Renal cortical epithelial cell (primary cell): ENCODE results near the gene LRRC74B. TPM values are rescaled to one million over a fixed set of nuclear protein-coding genes. Genes with fewer than 3 reads are reported as not detected.
"Not testable (repeated sequence)": the region's sequence is repeated elsewhere in the genome, so short reads cannot be mapped to it uniquely, and the experiment has no call there.

Source experiments
- DNase-seq: peaks from one replicate; pipeline ENCODE4 v3.0.0-alpha.2; 2011; ENCODE audit warnings: low read depth
- total RNA-seq: library from RNA; depleted of rRNA; stranded (reverse); fragments of >200 nt; gene quantifications from 2 replicates; pipeline ENCODE4 v1.2.3, GENCODE V29; 2014

Gene LRRC74B
- total RNA-seq, 1 donor from 2014 or later: not detected

- no peak for DNase-seq
Measured at GRCh38 chr22:21076912-21077625, 31.3 kb downstream of the LRRC74B start.

GRCh38 chr22:21077884-21078508 lies 32.2 kb downstream of the LRRC74B start:
- no peak for DNase-seq

GRCh38 chr22:21078916-21079315 lies 33.2 kb downstream of the LRRC74B start:
- no peak for DNase-seq

- no peak for DNase-seq
Measured at GRCh38 chr22:21079493-21079892, 33.7 kb downstream of the LRRC74B start.

- DNase-seq: no peak
Measured at GRCh38 chr22:21080435-21081137, 34.8 kb downstream of the LRRC74B start.

- DNase-seq: no peak
Measured at GRCh38 chr22:21082248-21082647, 36.5 kb downstream of the LRRC74B start.

GRCh38 chr22:21087119-21087518 lies 41.4 kb downstream of the LRRC74B start:
- no peak for DNase-seq

GRCh38 chr22:21087926-21088325 lies 42.2 kb downstream of the LRRC74B start:
- DNase-seq: not testable (repeated sequence)

- DNase-seq: not testable (repeated sequence)
Measured at GRCh38 chr22:21091220-21091619, 45.5 kb downstream of the LRRC74B start.

- DNase-seq: no peak
Measured at GRCh38 chr22:21092797-21093554, 47.2 kb downstream of the LRRC74B start.

GRCh38 chr22:21093555-21094137 lies 47.9 kb downstream of the LRRC74B start:
- DNase-seq: not testable (repeated sequence)

- no peak for DNase-seq
Measured at GRCh38 chr22:21094911-21095772, 49.4 kb downstream of the LRRC74B start.

GRCh38 chr22:21095773-21096107 lies 50.0 kb downstream of the LRRC74B start:
- DNase-seq: no peak

GRCh38 chr22:21096878-21097277 lies 51.1 kb downstream of the LRRC74B start:
- DNase-seq: not testable (repeated sequence)

- DNase-seq: no peak
Measured at GRCh38 chr22:21098099-21098671, 52.4 kb downstream of the LRRC74B start.

GRCh38 chr22:21099578-21099977 lies 53.8 kb downstream of the LRRC74B start:
- DNase-seq: no peak

GRCh38 chr22:21100149-21101032 lies 54.6 kb downstream of the LRRC74B start:
- no peak for DNase-seq

GRCh38 chr22:21101877-21102638 lies 56.3 kb downstream of the LRRC74B start:
- no peak for DNase-seq
